RWPE1 (cell line): Measurements from ENCODE around the gene PARL.

Source experiments
- CTCF ChIA-PET: fragments of 350-600 bp; sonication (Branson Sonifier 250); formaldehyde crosslinking; extraction: SDS; loops from one replicate; lab custom pipeline; 2021; lab: Yijun Ruan, JAX
- POLR2A ChIA-PET: fragments of 400-600 bp; formaldehyde crosslinking; extraction: SDS; loops from one replicate; lab custom pipeline; 2020; ENCODE audit warnings: antibody characterized with exemption; ENCODE audit not compliant: low non-redundant PET; lab: Yijun Ruan, JAX
- DNase-seq: peaks from one replicate; pipeline ENCODE4 v3.0.0; 2012; ENCODE audit warnings: low spot score
- H3K27ac ChIP-seq: fragments of 450-650 bp; 2 replicates; pipeline ENCODE4 v1.5.1; 2017
- CTCF ChIP-seq: fragments of 450-650 bp; conservative IDR thresholded peaks from 2 replicates; pipeline ENCODE4 v1.5.1; 2017; ENCODE audit warnings: low read depth, mild to moderate bottlenecking

PARL gene

DNA sequence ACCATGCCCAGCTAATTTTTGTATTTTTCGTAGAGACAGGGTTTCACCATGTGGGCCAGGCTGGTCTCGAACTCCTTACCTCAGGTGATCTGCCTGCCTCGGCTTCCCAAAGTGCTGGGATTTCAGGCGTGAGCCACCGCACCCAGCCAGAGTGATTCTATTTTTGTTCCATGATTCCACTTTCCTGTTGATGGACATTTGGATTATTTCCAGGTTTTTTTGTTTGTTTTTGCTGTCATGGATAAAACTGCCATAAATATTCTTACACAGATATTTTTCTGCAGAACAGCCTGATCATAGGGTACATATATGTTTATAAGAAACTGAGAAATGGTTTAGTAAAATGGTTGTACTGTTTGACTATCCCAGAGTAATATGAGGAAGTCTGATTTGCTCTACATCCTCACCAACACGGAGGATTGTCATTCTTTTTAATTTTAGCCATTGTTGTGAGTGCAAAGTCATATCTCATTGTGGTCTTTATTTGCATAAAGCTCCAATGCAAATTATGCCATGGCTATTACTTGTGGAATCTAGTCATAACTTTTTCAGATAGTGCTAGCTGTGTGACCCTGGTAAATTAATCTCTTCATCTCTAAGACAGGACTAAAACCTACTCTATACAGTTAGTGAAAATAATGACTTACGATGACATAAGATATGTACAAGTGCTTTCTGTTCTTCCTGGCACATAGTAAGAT is 102.0 kb downstream of the PARL start:
- CTCF ChIA-PET: interaction anchor here (0.6 kb wide), 1 partner anchor 445 kb away, joined by 3 read pairs; no protein-coding TSS in a partner anchor
- no peak overlapping the region for H3K27ac ChIP-seq
- no peak for DNase-seq
- no peak for TF ChIP-seq CTCF
- POLR2A ChIA-PET: no interaction called here

- no peak for DNase-seq
- no peak overlapping the region for H3K27ac ChIP-seq
- no peak for TF ChIP-seq CTCF
- ChIA-PET CTCF (interaction anchor here (0.5 kb wide), 1 partner anchor 301 kb away, joined by 3 read pairs; no protein-coding TSS in a partner anchor), POLR2A (no interaction called here)
These were observed 103.4 kb downstream of the PARL start for GRCh38 chr3:183781246-183781645.

DNA sequence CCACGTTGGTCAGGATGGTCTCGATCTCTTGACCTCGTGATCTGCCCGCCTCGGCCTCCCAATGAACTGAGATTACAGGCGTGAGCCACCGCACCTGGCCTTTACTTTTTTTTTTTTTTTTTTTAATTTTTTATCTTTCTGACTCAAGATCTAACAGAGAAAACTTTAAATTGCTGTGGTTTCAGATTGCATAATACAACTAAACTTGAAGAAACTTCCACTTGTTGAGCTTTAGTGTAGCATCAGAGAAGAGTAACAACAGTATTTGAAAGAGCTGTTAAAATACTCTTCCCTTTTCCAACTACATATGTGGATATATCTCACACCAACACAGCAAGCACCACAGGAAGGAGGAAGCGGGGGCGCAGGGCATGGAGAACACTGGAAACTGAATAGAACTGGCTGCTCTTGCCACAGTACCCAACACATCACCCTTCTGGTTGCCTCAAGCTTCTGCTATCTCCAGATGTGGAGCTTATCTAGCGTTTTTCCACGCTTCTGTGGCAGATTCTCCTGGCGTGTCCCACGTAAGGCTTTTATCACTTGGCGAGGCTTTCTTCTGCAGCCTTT is 104.7 kb downstream of the PARL start:
- no peak for TF ChIP-seq CTCF
- no peak for DNase-seq
- H3K27ac ChIP-seq: no peak overlapping the region
- ChIA-PET CTCF (interaction anchor here (0.7 kb wide), 2 partner anchors 11 to 15 kb away, joined by 3 read pairs; no protein-coding TSS in a partner anchor), POLR2A (no interaction called here)
